Esophagus squamous epithelium (tissue), 4 donors: ENCODE results near the gene LRRC8C.

Experiments used
- POLR2A ChIP-seq, 4 donors: fragments of 450-650 bp; IDR thresholded peaks; one replicate each; pipeline ENCODE4 v1.6.1; 2017; ENCODE audit warnings: antibody characterized with exemption in 4 of 4, mild to moderate bottlenecking in 4 of 4, moderate library complexity in 3 of 4
- TF ChIP-seq, protein P1 (sequence below), 6 experiments: fragments of 450-650 bp in 4 of 6; fragments of 200-600 bp in 2 of 6; sonication (generic) in 2 of 6; IDR thresholded peaks; one replicate each; pipeline ENCODE4 v1.5.1; 2016 to 2019; ENCODE audit warnings: antibody characterized with exemption in 6 of 6, mild to moderate bottlenecking in 4 of 6, moderate library complexity in 4 of 6

DNA sequence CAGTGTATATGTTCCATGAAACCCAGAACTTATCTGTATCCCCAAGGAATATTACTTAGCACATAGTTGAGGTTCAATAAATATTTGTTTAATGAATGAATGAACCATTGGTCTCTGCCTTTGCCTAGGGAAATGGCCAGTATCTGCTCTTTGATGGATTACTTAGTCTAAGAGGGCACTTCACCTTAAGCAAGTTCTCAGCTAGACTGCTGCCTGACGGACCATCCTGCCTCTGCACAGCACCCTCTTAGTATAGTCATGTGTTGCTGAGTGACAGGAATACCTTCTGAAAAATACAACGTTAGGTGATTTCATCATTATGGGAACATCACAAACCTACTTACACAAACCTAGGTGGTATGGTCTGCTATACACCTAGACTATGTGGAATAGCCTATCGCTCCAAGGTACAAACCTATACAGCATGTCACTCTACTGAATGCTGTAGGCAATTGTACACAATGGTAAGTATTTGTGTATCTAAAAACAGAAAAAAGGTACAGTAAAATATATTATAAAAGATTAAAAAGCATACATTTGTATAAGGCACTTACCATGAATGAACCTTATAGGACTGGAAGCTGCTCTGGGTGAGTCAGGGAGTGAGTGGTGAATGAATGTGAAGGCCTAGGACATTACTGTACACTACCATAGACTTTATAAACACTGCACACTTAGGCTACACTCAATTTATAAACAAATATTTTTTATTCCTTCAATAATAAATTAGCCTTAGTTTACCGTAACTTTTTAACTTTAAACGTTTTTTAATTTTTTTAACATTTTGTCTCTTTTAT, 104.2 kb downstream of the LRRC8C start:
- TF ChIP-seq, protein P1, sequence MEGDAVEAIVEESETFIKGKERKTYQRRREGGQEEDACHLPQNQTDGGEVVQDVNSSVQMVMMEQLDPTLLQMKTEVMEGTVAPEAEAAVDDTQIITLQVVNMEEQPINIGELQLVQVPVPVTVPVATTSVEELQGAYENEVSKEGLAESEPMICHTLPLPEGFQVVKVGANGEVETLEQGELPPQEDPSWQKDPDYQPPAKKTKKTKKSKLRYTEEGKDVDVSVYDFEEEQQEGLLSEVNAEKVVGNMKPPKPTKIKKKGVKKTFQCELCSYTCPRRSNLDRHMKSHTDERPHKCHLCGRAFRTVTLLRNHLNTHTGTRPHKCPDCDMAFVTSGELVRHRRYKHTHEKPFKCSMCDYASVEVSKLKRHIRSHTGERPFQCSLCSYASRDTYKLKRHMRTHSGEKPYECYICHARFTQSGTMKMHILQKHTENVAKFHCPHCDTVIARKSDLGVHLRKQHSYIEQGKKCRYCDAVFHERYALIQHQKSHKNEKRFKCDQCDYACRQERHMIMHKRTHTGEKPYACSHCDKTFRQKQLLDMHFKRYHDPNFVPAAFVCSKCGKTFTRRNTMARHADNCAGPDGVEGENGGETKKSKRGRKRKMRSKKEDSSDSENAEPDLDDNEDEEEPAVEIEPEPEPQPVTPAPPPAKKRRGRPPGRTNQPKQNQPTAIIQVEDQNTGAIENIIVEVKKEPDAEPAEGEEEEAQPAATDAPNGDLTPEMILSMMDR (IDR thresholded peaks at IDR 0.05), result no peak
- TF ChIP-seq POLR2A (IDR thresholded peaks at IDR 0.05), result no peak
